CD4-positive, alpha-beta memory T cell (primary cell): ENCODE results near the gene TNIK. TPM values are rescaled to one million over a fixed set of nuclear protein-coding genes. Genes with fewer than 3 reads are reported as not detected.

Source experiments
- CTCF ChIA-PET: fragments of 350-600 bp; sonication (Branson Sonifier 250); formaldehyde crosslinking; loops from one replicate; lab custom pipeline; 2021; ENCODE audit warnings: inconsistent platforms; ENCODE audit not compliant: partially characterized antibody; lab: Charles Lee
- POLR2A ChIA-PET: fragments of 350-600 bp; sonication (Branson Sonifier 250); formaldehyde crosslinking; loops from one replicate; lab custom pipeline; 2021; ENCODE audit not compliant: partially characterized antibody; lab: Charles Lee
- DNase-seq, 5 donors: peaks; one replicate each; pipeline versions ENCODE4 v3.0.0 to v3.0.0-alpha.2; 2020 to 2022; ENCODE audit warnings: mixed read lengths in 1 of 5
- H3K27ac ChIP-seq: one replicate; pipeline ENCODE4 v1.7.0; 2013; ENCODE audit warnings: low read depth, low read length
- H3K27me3 ChIP-seq: 2 replicates; pipeline ENCODE4 v1.7.0; 2013; ENCODE audit warnings: mild to moderate bottlenecking, low read length, moderate library complexity; ENCODE audit not compliant: insufficient read depth
- H3K36me3 ChIP-seq: 2 replicates; pipeline ENCODE4 v1.7.0; 2013; ENCODE audit warnings: mild to moderate bottlenecking, low read length, moderate library complexity; ENCODE audit not compliant: insufficient read depth
- H3K4me1 ChIP-seq: 2 replicates; pipeline ENCODE4 v1.7.0; 2013; ENCODE audit warnings: mild to moderate bottlenecking, low read length, moderate library complexity; ENCODE audit not compliant: insufficient read depth
- H3K4me3 ChIP-seq, 2 donors: one replicate each; pipeline ENCODE4 v1.7.0; 2013; ENCODE audit warnings: low read length in 2 of 2, mild to moderate bottlenecking in 1 of 2
- H3K9me3 ChIP-seq, 2 donors: one replicate each; pipeline ENCODE4 v1.7.0; 2013; ENCODE audit warnings: low read length in 2 of 2, control low read depth in 1 of 2; ENCODE audit not compliant: control insufficient read depth in 1 of 2
- H3K27ac Mint-ChIP-seq, 7 donors: one replicate each; pipeline ENCODE4 v1.8.0; 2020 to 2021; ENCODE audit warnings: mixed read lengths in 7 of 7, mild to moderate bottlenecking in 6 of 7, inconsistent platforms in 3 of 7, moderate library complexity in 3 of 7
- H3K27me3 Mint-ChIP-seq, 2 donors: one replicate each; pipeline ENCODE4 v1.8.0; 2020 to 2021; ENCODE audit warnings: mixed read lengths in 2 of 2
- H3K36me3 Mint-ChIP-seq, 2 donors: one replicate each; pipeline ENCODE4 v1.8.0; 2020 to 2021; ENCODE audit warnings: mixed read lengths in 2 of 2, inconsistent platforms in 1 of 2, mild to moderate bottlenecking in 1 of 2
- H3K4me1 Mint-ChIP-seq, 4 donors: one replicate each; pipeline ENCODE4 v1.8.0; 2020 to 2021; ENCODE audit warnings: mixed read lengths in 4 of 4, mild to moderate bottlenecking in 1 of 4
- H3K4me3 Mint-ChIP-seq, 8 donors: one replicate each; pipeline ENCODE4 v1.8.0; 2020 to 2021; ENCODE audit warnings: mixed read lengths in 8 of 8, mild to moderate bottlenecking in 7 of 8, moderate library complexity in 6 of 8, inconsistent platforms in 3 of 8
- H3K9me3 Mint-ChIP-seq, 8 donors: one replicate each; pipeline ENCODE4 v1.8.0; 2020 to 2021; ENCODE audit warnings: mixed read lengths in 8 of 8, mild to moderate bottlenecking in 5 of 8, inconsistent platforms in 3 of 8, moderate library complexity in 1 of 8
- intact Hi-C: fragments of 100-400 bp; cut with micrococcal nuclease; formaldehyde crosslinking; loops from one replicate; pipeline ENCODE4 v1.15.1; 2023
- polyA plus RNA-seq, 2 donors: library from polyadenylated mRNA; unstranded; fragments of 300-500 nt; fragmentation: Illumina TruSeq; gene quantifications; one replicate each; pipeline ENCODE4 v1.2.3, GENCODE V29; 2021
- total RNA-seq, 2 experiments: library from RNA; stranded (reverse); gene quantifications; one replicate each; pipeline ENCODE4 v1.2.3, GENCODE V29; 2021

The TNIK gene
- total and polyA plus RNA-seq, 4 experiments from 2014 or later, result 14.6 to 93.5 (median 58.1) TPM

DNA sequence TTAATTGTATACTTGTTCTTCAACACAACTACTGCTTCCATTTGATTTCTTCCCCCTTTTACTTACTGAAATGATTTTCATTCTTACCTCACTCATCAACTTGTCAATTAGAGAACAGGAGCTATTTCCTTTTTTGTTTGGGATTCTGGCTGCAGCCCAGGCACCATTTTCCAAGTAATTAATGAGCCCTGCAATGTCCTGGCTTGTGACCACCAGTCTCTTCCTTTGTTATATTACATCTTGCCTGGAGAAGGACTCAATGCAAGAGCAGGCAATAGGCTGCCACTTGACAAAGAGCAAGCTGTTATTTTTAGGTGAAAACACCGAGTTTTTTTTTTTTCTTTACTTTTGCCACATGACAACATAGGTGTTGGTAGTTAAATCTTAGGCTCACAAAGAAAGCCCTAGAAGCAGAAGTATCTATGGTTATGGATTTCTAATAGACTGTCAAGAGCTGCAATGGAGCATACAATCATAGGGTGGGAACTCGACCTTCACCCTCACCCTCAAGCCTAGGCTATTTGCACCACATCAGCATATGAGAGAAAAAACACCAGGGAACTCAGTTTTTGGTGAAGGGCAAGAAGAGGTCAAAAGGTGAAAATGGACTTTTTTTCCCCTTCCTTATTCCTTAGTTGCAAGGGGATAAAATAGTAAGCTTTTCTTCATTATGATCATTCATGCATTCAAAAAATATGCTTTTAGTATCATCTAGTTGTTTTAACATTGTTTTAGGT lies 114.9 kb downstream of the TNIK start:
- Histone ChIP-seq H3K4me1 (peaks cover 26% of the 10 kb centered on the region), H3K27ac (no peak overlapping the region), H3K27me3 (no peaks in the 10 kb centered on the region), H3K36me3 (no peaks in the 10 kb centered on the region), H3K9me3 (no peaks in the 10 kb centered on the region), H3K4me3 (no peak overlapping the region)
- peaks cover 36 to 56% (median 44%) of the 10 kb centered on the region in 4 donors for H3K4me1 Mint-ChIP-seq
- CTCF ChIA-PET, result interaction anchor here (1.2 to 1.6 kb wide), 2 partner anchors 13 to 220 kb away, joined by 4 to 5 read pairs; no protein-coding TSS in a partner anchor
- no peak overlapping the region for H3K27ac Mint-ChIP-seq
- POLR2A ChIA-PET, result no interaction called here
- peaks cover 0 to 16% (median 5%) of the 10 kb centered on the region in 8 donors for H3K9me3 Mint-ChIP-seq
- intact Hi-C loops, result no loop called here
- H3K4me3 Mint-ChIP-seq, result no peak overlapping the region
- peaks cover 19 to 48% of the 10 kb centered on the region in 2 donors for H3K36me3 Mint-ChIP-seq
- DNase-seq, result no peak
- H3K27me3 Mint-ChIP-seq, result no peaks in the 10 kb centered on the region

DNA sequence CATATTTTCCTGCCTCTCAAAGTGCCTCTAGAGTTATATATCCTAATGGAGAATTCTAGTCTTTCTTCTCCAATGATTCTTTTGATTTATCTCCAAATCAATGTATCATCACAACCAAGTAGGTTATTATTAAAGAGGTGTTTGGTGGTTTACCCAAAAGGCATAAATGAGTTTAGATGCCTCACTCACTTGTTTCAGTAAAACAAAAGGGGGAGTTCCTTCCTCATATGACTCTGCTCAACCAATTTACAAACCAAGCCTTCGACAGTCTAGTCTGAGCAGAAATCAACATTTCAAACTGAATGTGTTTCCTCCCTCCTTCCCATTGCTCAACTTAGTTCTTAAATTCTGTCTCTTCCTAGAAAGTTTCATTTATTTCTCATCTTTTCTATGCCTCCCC lies 116.5 kb downstream of the TNIK start:
- ChIA-PET POLR2A (no interaction called here), CTCF (no interaction called here)
- H3K4me3 Mint-ChIP-seq, result no peak overlapping the region
- H3K4me1 Mint-ChIP-seq, result peaks cover 28 to 52% (median 35%) of the 10 kb centered on the region in 4 donors
- H3K4me1 ChIP-seq, result peaks cover 14% of the 10 kb centered on the region
- no peak overlapping the region for H3K27ac ChIP-seq
- H3K27ac Mint-ChIP-seq, result no peak overlapping the region
- no peaks in the 10 kb centered on the region for H3K27me3 ChIP-seq
- intact Hi-C loops, result no loop called here
- no peak for DNase-seq
- H3K36me3 ChIP-seq, result no peaks in the 10 kb centered on the region
- H3K36me3 Mint-ChIP-seq, result peaks cover 24 to 55% of the 10 kb centered on the region in 2 donors
- H3K9me3 Mint-ChIP-seq, result peaks cover 0 to 16% (median 5%) of the 10 kb centered on the region in 8 donors
- no peaks in the 10 kb centered on the region for H3K27me3 Mint-ChIP-seq
- no peak overlapping the region for H3K4me3 ChIP-seq
- H3K9me3 ChIP-seq, result no peaks in the 10 kb centered on the region

DNA sequence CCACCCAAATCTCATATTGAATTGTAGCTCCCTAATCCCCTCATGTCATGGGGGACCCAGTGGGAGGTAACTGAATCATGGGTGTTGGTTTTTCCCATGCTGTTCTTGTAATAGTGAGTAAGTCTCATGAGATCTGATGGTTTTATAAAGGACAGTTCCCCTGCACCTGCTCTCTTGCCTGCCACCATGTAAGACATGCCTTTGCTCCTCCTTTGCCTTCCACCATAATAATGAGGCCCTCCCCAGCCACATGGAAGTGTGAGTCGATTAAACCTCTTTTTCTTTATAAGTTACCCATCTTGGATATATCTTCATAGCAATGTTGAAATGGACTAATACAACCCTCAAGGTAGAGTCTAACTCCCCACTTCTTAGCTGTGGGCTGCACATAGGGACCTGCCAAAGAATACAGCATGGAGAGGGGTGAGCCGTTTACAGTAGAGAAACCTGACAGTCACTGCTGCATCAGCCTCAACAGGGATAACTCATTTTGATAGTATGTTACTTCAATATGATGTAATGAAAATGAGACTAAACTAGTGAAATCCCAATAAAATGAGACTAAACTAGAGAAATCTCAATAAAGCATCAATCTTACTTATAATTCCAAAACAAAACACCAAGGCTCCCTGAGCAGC lies 117.3 kb downstream of the TNIK start:
- no peak overlapping the region for H3K27ac ChIP-seq
- H3K4me3 Mint-ChIP-seq, result peak overlapping the region in 1 of 8 donors; percentile 5
- H3K4me1 ChIP-seq, result peaks cover 10% of the 10 kb centered on the region
- H3K27me3 ChIP-seq, result no peaks in the 10 kb centered on the region
- CTCF ChIA-PET, result interaction anchor here (2.6 kb wide), 1 partner anchor 13 kb away, joined by 9 read pairs; no protein-coding TSS in a partner anchor
- peaks cover 26 to 47% (median 33%) of the 10 kb centered on the region in 4 donors for H3K4me1 Mint-ChIP-seq
- POLR2A ChIA-PET, result no interaction called here
- H3K27me3 Mint-ChIP-seq, result no peaks in the 10 kb centered on the region
- DNase-seq, result no peak
- no peak overlapping the region for H3K27ac Mint-ChIP-seq
- peaks cover 0 to 16% (median 5%) of the 10 kb centered on the region in 8 donors for H3K9me3 Mint-ChIP-seq
- intact Hi-C loops, result no loop called here
- no peaks in the 10 kb centered on the region for H3K9me3 ChIP-seq
- peaks cover 24 to 59% of the 10 kb centered on the region in 2 donors for H3K36me3 Mint-ChIP-seq
- no peak overlapping the region for H3K4me3 ChIP-seq
- no peaks in the 10 kb centered on the region for H3K36me3 ChIP-seq

DNA sequence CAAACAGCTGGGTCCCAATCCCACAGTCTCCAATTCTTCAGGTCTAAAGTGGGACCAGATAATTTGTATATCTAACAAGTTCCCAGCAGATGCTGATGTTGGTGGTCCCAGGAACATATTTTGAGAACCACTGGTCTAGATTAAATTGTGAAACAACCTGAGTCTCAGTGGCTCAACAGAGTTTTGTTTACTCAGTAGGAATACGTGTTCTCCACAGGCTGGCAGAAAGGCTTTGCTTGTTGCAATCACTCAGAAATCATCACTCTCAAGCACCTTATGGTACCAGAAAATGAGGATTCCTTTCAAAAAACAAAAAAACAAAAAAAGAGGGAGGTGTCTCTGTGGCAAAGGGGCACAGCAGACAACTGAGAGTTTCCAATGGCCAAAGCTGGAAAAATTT lies 118.0 kb downstream of the TNIK start:
- intact Hi-C loops, result no loop called here
- CTCF ChIA-PET, result interaction anchor here (2.6 kb wide), 1 partner anchor 13 kb away, joined by 9 read pairs; no protein-coding TSS in a partner anchor
- Mint-ChIP-seq H3K27me3 (no peaks in the 10 kb centered on the region), H3K4me3 (no peak overlapping the region), H3K27ac (no peak overlapping the region), H3K36me3 (peaks cover 24 to 60% of the 10 kb centered on the region in 2 donors), H3K9me3 (peaks cover 0 to 16% (median 5%) of the 10 kb centered on the region in 8 donors), H3K4me1 (peaks cover 19 to 42% (median 33%) of the 10 kb centered on the region in 4 donors)
- H3K27ac ChIP-seq, result no peak overlapping the region
- H3K36me3 ChIP-seq, result no peaks in the 10 kb centered on the region
- H3K9me3 ChIP-seq, result no peaks in the 10 kb centered on the region
- H3K4me1 ChIP-seq, result peaks cover 3% of the 10 kb centered on the region
- H3K4me3 ChIP-seq, result no peak overlapping the region
- POLR2A ChIA-PET, result no interaction called here
- H3K27me3 ChIP-seq, result no peaks in the 10 kb centered on the region
- no peak for DNase-seq

DNA sequence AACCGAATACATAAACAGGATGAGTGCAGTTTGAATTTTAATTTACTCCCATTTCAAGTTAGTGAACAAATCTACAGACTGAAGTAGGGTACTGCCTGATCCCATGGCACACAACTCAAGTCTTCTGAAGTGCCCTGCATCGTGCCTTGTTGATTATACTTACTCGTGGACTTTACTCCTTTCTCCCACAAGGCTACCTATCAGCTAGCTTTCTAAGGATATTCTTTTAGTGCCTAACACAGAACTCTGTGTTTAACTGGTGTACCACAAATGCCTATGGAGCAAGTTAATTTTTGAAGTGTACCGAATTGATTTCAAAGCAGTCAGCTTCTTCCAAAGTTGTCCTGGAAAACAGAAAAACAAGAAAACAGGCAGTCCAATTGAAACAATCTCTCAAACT lies 119.8 kb downstream of the TNIK start:
- no peaks in the 10 kb centered on the region for H3K36me3 ChIP-seq
- H3K4me1 Mint-ChIP-seq, result peaks cover 21 to 44% (median 31%) of the 10 kb centered on the region in 4 donors
- H3K27me3 Mint-ChIP-seq, result no peaks in the 10 kb centered on the region
- no peak overlapping the region for H3K4me3 ChIP-seq
- no peak overlapping the region for H3K4me3 Mint-ChIP-seq
- ChIA-PET POLR2A (no interaction called here), CTCF (interaction anchor here (1.4 to 2.6 kb wide), 2 partner anchors 8 to 11 kb away, joined by 3 to 9 read pairs; no protein-coding TSS in a partner anchor)
- DNase-seq, result no peak
- no peaks in the 10 kb centered on the region for H3K9me3 ChIP-seq
- intact Hi-C loops, result no loop called here
- H3K9me3 Mint-ChIP-seq, result peaks cover 0 to 16% (median 5%) of the 10 kb centered on the region in 8 donors
- peaks cover 21 to 44% of the 10 kb centered on the region in 2 donors for H3K36me3 Mint-ChIP-seq
- no peaks in the 10 kb centered on the region for H3K27me3 ChIP-seq
- no peak overlapping the region for H3K27ac ChIP-seq
- no peak overlapping the region for H3K27ac Mint-ChIP-seq
- H3K4me1 ChIP-seq, result no peaks in the 10 kb centered on the region

DNA sequence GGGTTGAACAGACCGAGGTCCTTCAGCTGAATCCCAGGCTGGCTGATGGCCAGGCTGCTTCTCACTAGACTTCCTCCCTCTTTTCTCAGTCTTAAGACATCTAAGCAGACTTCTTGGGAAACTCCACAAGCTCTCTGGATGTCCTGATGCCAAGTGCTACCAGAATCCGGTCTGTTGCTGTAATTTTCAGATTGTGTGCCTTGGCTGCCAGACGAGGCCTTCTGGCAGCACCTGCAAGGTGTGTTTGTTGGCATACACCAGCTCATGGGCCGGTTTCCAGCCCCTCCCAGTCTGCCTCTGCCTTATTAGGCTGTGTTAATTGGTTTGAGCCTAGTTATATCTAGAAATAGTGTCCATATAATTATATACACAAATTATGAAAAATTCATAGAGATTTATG lies 120.6 kb downstream of the TNIK start:
- Histone ChIP-seq H3K4me1 (peaks cover under 1% of the 10 kb centered on the region), H3K27me3 (no peaks in the 10 kb centered on the region), H3K27ac (no peak overlapping the region), H3K4me3 (no peak overlapping the region), H3K36me3 (no peaks in the 10 kb centered on the region), H3K9me3 (no peaks in the 10 kb centered on the region)
- intact Hi-C loops, result no loop called here
- H3K4me1 Mint-ChIP-seq, result peaks cover 26 to 40% (median 30%) of the 10 kb centered on the region in 4 donors
- H3K27me3 Mint-ChIP-seq, result no peaks in the 10 kb centered on the region
- ChIA-PET CTCF (no interaction called here), POLR2A (interaction anchor here (0.8 kb wide), 1 partner anchor 138 kb away, joined by 3 read pairs; no protein-coding TSS in a partner anchor)
- H3K27ac Mint-ChIP-seq, result peak overlapping the region in 4 of 7 donors; percentile 12 to 32 (median 18)
- peaks cover 0 to 16% (median 5%) of the 10 kb centered on the region in 8 donors for H3K9me3 Mint-ChIP-seq
- H3K36me3 Mint-ChIP-seq, result peaks cover 16 to 37% of the 10 kb centered on the region in 2 donors
- no peak overlapping the region for H3K4me3 Mint-ChIP-seq
- no peak for DNase-seq

DNA sequence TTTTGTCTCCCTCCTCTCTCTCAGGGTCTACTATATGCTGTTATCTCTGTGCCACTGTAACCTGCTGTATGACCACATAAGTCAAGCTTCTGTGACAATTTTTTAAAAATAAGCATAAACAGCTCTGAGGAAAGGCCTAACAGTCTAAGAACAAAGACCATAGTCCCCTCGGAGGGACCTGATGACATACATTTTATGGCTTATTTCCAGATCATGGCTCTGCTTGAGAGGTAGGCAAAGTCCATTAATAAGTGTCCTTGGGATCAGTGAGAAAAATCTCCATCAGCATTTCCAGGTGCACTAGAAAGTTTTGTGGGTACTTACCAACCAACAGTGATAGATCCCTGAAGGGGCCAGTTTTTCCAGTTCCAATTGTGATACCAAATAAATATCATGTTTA lies 123.8 kb downstream of the TNIK start:
- Histone ChIP-seq H3K4me1 (peaks cover 3% of the 10 kb centered on the region), H3K36me3 (no peaks in the 10 kb centered on the region), H3K27ac (no peak overlapping the region), H3K4me3 (no peak overlapping the region), H3K9me3 (no peaks in the 10 kb centered on the region), H3K27me3 (no peaks in the 10 kb centered on the region)
- no peak for DNase-seq
- ChIA-PET POLR2A (no interaction called here), CTCF (no interaction called here)
- H3K27me3 Mint-ChIP-seq, result no peaks in the 10 kb centered on the region
- no peaks in the 10 kb centered on the region for H3K9me3 Mint-ChIP-seq
- H3K27ac Mint-ChIP-seq, result peak overlapping the region in 1 of 7 donors; percentile 55
- H3K4me1 Mint-ChIP-seq, result peaks cover 27 to 48% (median 34%) of the 10 kb centered on the region in 4 donors
- H3K4me3 Mint-ChIP-seq, result no peak overlapping the region
- peaks cover 10 to 19% of the 10 kb centered on the region in 2 donors for H3K36me3 Mint-ChIP-seq
- intact Hi-C loops, result no loop called here
